SK-N-MC (cell line): ENCODE measurements around the gene SIPA1L3.

Experiments
- EZH2 ChIP-seq: fragments of 200-600 bp; sonication (generic); IDR thresholded peaks from one replicate; pipeline ENCODE4 v1.6.1; 2017; ENCODE audit warnings: antibody characterized with exemption
- FOXP2 ChIP-seq: optimal IDR thresholded peaks from 2 replicates; pipeline ENCODE3; 2011; ENCODE audit warnings: mild to moderate bottlenecking, moderate library complexity; ENCODE audit not compliant: insufficient read depth; ENCODE audit errors: extremely low read length, control extremely low read depth
- POLR2AphosphoS5 ChIP-seq: IDR thresholded peaks from 2 replicates; pipeline ENCODE4 v1.6.1; 2012; ENCODE audit warnings: mild to moderate bottlenecking, low read depth, low read length, borderline replicate concordance

- TF ChIP-seq POLR2AphosphoS5 = no peak
- no peak for TF ChIP-seq EZH2
- TF ChIP-seq FOXP2 = no peak
Observed at GRCh38 chr19:37995346-37995745, 88.3 kb downstream of the SIPA1L3 start.
